ENCODE data around the gene CAPG.

DNA sequence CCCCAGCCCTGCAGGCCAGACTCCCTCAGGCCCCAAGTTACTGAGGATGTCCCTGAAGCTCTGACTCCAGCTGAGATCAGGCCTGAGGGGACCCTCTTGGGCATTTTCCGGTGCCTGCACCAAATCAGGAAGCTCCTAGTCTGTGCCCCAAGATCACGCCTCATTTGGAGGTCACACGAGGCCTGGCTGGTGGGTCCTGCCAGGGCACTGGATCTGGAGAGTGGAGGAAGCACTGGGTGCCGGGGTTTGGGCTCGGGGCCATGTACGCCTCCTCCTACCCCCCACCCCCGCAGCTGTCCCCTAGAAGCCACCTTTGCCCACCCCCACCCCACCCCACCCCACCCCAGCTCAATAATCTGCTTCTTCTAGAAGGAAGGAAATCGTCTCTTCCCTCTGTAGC is 24.5 kb upstream of the CAPG start:
- TF ChIP-seq POLR2A (IDR thresholded peaks at IDR 0.05), result no peak
- TF ChIP-seq POLR2AphosphoS5 (IDR thresholded peaks at IDR 0.05; ENCODE audit: insufficient read depth in 1 of 2, low read depth in 1 of 2), result no peak

All from vagina (tissue), 2 donors.